Activated CD4-positive, CD25-positive, alpha-beta regulatory T cell (primary cell): ENCODE measurements around the gene DUSP10.

Experiments used
- DNase-seq, 4 experiments: peaks; one replicate each; lab custom pipeline; 2025; lab: John Stamatoyannopoulos, UW

Gene DUSP10

DNA sequence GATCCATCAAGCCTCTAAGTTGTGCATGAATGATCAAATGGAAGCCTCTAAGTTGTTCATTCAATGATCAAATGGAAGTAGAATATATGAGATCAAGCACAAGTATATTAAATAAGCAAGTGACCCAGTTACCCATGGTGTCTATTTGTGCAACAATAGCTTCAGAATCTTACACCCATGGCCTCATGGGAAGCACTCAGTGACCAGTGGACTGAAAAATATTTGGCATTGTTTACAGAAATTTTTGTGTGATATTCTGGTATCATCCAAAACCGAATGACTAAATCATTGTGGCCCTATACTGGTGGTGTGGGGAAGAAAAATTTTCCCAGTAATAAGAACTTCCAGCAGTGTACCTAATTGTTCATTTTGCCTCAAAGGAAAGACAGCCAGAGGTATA, 46.6 kb downstream of the DUSP10 start:
- no peak for DNase-seq

DNA sequence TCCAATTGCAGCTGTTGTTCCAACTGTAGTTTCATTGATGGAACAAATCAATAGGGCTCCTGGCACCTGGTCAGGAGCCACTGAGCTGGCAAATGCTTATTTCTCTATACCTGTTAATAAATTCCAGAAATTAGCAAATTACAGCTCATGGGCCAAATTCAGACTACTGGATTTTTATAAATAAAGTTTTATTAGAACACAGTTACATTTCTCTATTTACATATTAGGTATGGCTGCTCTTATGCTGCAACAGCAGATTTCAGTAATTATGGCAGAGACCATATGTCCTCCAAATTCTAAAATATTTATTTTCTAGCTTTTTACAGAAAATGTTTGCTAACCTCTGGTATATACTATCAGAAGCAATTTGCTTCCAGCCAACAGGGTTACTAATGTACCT, 47.8 kb downstream of the DUSP10 start:
- no peak for DNase-seq

DNA sequence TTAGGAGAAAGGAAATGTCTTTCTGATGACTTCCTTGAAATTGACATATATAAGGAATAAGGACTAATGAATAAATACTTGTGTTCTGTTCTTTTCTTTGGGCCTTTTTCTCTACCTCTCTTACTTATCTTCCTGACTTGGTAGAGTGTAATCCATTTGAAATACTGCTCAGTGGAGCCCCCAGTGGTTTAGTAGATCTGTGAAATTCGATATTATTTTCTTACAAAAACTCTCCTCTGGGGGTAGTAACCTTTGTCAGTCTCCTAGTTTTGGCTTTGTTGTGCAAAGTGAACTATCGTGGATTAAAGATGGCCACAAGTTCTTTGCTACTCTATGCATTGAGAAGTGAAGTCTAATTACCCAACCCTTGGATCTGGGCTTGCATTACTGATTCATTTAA, 48.8 kb downstream of the DUSP10 start:
- no peak for DNase-seq

DNA sequence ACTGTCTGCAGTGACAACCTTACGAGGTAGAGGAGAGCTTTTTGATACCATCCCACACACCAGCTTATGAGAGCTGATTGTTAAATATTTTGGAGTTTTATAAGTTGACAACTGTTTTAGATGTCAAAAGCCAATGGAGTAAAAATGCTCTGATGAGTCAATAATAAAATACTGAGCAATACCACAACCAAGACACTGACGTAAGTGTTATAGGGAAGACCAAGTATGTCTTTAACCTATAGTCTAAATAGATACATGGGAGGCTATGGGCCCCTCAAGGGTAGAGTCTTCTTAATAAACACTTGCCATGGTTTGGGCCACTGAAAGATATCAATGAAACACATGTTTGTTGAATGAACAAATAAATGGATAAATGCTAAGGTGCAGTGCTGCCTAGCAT, 49.2 kb downstream of the DUSP10 start:
- no peak for DNase-seq

DNA sequence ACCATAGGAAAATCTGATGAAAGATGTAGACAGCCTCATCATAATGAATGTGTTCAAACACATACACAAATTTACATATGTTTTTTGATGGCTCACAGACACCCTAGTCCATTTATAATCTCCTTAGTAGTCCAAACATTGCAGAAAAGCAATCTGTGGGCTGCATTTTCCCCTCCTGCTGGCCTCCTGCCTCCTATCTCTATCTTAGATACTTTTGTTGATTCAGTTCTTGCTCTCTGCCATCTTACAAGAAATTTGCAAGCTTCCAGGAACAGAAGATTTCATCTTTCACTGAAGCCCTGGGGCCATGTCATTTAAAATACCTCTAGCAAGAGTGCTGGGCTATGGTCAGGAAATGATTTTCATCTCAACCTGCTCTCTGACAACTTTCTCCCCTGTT, 50.6 kb downstream of the DUSP10 start:
- no peak for DNase-seq

GRCh38 chr1:221690858-221691257, 51.0 kb downstream of the DUSP10 start:
- DNase-seq = no peak

DNA sequence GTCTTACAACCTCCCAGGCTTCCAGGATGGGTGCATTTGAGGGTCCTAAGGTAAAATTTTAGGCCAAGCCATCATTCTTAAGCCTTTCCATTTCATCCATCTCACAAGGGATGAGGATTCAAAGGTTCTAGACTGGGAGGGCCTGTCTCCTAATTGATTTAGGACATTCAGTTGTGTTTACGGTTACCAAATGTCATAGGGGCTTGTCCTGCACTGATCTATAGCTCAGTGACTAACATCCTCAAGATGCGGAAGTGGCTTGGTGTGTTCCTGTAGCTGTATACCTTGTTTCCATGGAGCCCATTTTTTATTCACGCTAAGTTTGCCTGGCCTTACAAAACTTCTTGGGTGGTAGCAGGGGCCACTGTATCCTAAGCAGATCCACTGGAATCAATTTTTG, 52.8 kb downstream of the DUSP10 start:
- DNase-seq = no peak

DNA sequence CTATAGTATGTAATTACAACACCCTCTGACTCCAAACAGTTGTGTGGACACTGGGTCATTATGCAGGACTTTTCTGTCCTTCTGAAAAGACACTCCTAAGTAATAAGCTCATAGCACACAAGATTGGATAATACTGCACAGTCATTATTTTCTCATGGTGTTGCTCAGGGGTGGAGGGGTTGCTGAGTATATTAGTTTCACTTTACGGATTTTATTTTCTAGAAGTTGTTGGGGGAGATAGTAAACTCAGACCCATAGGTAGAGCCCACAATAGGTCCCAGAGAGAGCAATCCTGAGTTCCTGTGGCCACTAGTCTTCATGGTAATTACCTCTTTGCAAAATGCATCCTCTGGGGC, 53.4 kb downstream of the DUSP10 start:
- no peak for DNase-seq

GRCh38 chr1:221687836-221688487, 53.9 kb downstream of the DUSP10 start:
- no peak for DNase-seq

DNA sequence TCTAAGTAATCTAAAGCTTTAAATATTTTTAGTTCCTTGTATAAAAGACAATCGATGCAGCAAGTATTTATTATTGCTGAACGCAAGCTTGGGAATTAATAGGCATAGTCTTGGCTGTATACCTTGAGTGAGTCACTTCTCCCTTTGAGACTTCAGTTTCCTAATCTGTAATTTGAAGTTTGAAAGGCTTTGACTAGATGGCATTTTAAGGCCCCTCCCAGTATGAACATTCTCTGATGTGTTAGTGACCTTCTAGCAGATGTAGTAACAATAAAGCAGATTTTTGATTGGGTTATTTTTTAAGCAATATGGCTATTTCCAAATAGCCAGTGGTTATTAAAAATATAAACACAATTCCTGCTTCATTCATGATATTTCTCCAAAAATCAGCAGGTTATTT, 58.2 kb downstream of the DUSP10 start:
- no peak for DNase-seq

GRCh38 chr1:221680085-221680484, 61.8 kb downstream of the DUSP10 start:
- DNase-seq = no peak

- no peak for DNase-seq
Observed at GRCh38 chr1:221678014-221678413, 63.9 kb downstream of the DUSP10 start.

- DNase-seq = no peak
Observed at GRCh38 chr1:221675880-221676800, 65.7 kb downstream of the DUSP10 start.

GRCh38 chr1:221672965-221673364, 68.9 kb downstream of the DUSP10 start:
- no peak for DNase-seq

GRCh38 chr1:221672239-221672645, 69.6 kb downstream of the DUSP10 start:
- DNase-seq = no peak

GRCh38 chr1:221670081-221670480, 71.8 kb downstream of the DUSP10 start:
- DNase-seq = no peak

DNA sequence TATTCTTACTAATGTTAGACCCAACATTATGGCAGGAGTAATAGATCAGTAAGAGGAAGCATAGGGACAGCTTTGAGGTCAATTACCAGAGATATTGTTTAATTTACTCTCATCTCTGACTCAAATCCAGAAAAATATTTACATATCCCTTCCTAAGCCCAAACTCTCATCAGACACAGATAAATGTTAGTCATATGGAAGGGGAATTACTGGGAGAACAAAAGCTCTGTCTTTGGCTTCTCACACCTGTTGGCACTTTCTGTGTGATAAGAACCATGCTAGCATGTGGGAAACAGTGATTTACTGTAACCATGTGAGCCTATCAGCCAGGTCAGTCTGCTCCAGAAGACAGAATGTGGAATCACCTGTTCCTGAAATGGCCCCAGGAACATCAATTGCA, 72.4 kb downstream of the DUSP10 start:
- no peak for DNase-seq

DNA sequence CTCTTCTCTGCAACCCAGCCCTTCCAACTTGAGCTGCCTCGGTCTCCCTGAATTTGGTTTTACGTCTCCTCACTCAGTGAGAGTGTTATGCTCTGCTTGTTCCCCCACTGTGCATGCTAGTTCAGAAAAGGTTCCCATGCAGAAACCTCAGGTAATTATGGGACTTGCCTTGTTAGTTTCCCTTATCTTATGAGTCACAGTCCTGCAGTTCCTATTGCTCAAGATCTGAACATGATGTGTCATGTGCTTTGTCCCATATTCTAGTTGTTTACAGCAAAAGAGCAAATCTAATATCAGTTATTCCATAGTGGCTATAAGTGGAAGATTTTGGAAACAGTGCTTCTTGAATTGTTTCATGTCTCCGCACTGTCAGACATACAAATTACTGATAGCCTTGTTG, 74.4 kb downstream of the DUSP10 start:
- DNase-seq = no peak

DNA sequence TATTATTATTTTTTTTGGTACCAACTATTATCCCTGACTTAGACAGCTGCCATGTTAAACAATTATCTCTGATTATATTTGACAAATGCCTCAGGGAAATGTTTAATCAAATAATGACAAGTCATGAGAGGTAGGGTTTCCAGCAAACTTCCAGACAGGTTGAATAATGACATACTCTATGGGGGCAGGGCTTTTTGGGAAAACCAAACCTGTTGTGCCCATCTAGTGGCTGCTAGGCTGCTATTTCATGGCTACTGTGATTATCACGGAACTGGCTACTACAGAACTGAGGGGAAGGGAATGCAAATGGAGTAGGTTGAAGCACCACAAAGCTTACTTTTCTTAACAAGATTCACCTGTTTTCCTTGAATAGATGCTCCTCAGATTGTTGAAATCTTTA, 77.6 kb downstream of the DUSP10 start:
- no peak for DNase-seq

- DNase-seq = no peak
Observed at GRCh38 chr1:221663321-221663720, 78.6 kb downstream of the DUSP10 start.

DNA sequence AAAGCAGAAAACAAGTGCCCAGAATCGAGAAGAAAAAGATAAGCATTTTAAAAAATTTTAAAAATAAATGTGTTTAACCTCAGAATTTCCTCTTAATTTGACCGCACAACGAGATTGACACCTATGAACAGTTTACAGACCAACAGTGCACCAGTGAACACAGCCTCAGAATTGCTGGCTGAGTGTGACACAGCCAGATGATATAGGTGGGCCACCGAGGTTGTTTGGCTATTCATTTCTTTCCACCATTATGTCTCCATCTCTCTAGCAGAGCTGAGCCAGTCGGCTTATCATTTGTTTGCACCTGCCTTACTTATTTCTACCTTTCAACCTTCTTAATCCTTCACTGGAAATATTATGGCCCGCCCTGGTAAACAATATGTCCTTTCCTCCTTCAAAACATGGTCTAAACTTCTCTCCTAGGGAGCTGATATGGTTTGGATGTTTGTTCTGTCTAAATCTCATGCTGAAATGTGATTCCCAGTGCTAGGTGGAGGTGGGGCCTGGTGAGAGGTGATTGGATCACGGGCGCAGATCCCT, 86.1 kb downstream of the DUSP10 start:
- DNase-seq = no peak
